Keratinocyte (primary cell): ENCODE results near the gene KREMEN1. TPM values are rescaled to one million over a fixed set of nuclear protein-coding genes. Genes with fewer than 3 reads are reported as not detected.

ENCODE experiments used
- DNase-seq: peaks from one replicate; pipeline ENCODE4 v3.0.0-alpha.2; 2011; ENCODE audit warnings: low read depth, missing footprints, low spot score
- FAIRE-seq: peaks from 2 replicates; lab custom pipeline; 2011; peaks lifted over from hg19 to GRCh38; lab: Jason Lieb, UNC
- H2AFZ ChIP-seq: 2 replicates; pipeline ENCODE4 v1.6.0; 2012; ENCODE audit warnings: low read length, control low read depth, inconsistent platforms; ENCODE audit not compliant: control insufficient read depth
- H3K27ac ChIP-seq: 2 replicates; pipeline ENCODE4 v1.5.1; 2011; ENCODE audit warnings: low read length; ENCODE audit not compliant: control insufficient read depth, insufficient read depth
- H3K27me3 ChIP-seq: 3 replicates; pipeline ENCODE4 v1.6.0; 2011; ENCODE audit warnings: low read length; ENCODE audit not compliant: control insufficient read depth, insufficient read depth; ENCODE audit errors: extremely low read depth
- H3K36me3 ChIP-seq, 2 experiments: 2 replicates in 1 of 2; 3 replicates in 1 of 2; pipeline ENCODE4 v1.5.1; 2011; ENCODE audit warnings: low read length in 2 of 2, mild to moderate bottlenecking in 1 of 2; ENCODE audit not compliant: control insufficient read depth in 2 of 2, insufficient read depth in 2 of 2; ENCODE audit errors: extremely low read depth in 1 of 2
- H3K4me1 ChIP-seq: 3 replicates; pipeline ENCODE4 v1.5.1; 2011; ENCODE audit warnings: low read length; ENCODE audit not compliant: control insufficient read depth, insufficient read depth; ENCODE audit errors: extremely low read depth
- H3K4me2 ChIP-seq: 3 replicates; pipeline ENCODE4 v1.6.0; 2011; ENCODE audit warnings: low read depth, low read length; ENCODE audit not compliant: control insufficient read depth, insufficient read depth; ENCODE audit errors: extremely low read depth
- H3K4me3 ChIP-seq, 3 experiments: fragments of 200-600 bp in 1 of 3; sonication (generic) in 1 of 3; 2 replicates in 2 of 3; 3 replicates in 1 of 3; pipeline ENCODE4 v1.5.1; 2011 to 2016; ENCODE audit warnings: low read length in 3 of 3, mild to moderate bottlenecking in 3 of 3, control low read depth in 2 of 3, inconsistent platforms in 1 of 3, low read depth in 1 of 3, mixed read lengths in 1 of 3, mixed run types in 1 of 3, moderate library complexity in 1 of 3; ENCODE audit not compliant: control insufficient read depth in 2 of 3, insufficient read depth in 2 of 3; ENCODE audit errors: extremely low read depth in 1 of 3
- H3K79me2 ChIP-seq: 2 replicates; pipeline ENCODE4 v1.6.0; 2012; ENCODE audit warnings: low read length; ENCODE audit not compliant: control insufficient read depth, insufficient read depth
- H3K9ac ChIP-seq: 3 replicates; pipeline ENCODE4 v1.6.0; 2011; ENCODE audit warnings: low read length; ENCODE audit not compliant: control insufficient read depth, insufficient read depth; ENCODE audit errors: extremely low read depth
- H3K9me1 ChIP-seq: 3 replicates; pipeline ENCODE4 v1.6.0; 2011; ENCODE audit warnings: low read length; ENCODE audit not compliant: control insufficient read depth, insufficient read depth; ENCODE audit errors: extremely low read depth
- H3K9me3 ChIP-seq: 2 replicates; pipeline ENCODE4 v1.5.1; 2012; ENCODE audit warnings: low read depth, low read length; ENCODE audit not compliant: control insufficient read depth
- H4K20me1 ChIP-seq: 3 replicates; pipeline ENCODE4 v1.6.0; 2011; ENCODE audit warnings: low read length; ENCODE audit not compliant: control insufficient read depth, insufficient read depth; ENCODE audit errors: extremely low read depth
- CTCF ChIP-seq, 3 experiments: IDR thresholded peaks in 1 of 3; conservative IDR thresholded peaks in 1 of 3; optimal IDR thresholded peaks in 1 of 3; 2 replicates in 2 of 3; 3 replicates in 1 of 3; pipeline versions ENCODE3 to v1.5.1; 2011; ENCODE audit warnings: low read length in 3 of 3, mild to moderate bottlenecking in 3 of 3, moderate library complexity in 2 of 3, control low read depth in 1 of 3, inconsistent platforms in 1 of 3; ENCODE audit not compliant: insufficient read depth in 2 of 3; ENCODE audit errors: extremely low read depth in 1 of 3
- EZH2 ChIP-seq: IDR thresholded peaks from one replicate; pipeline ENCODE4 v1.6.1; 2012; ENCODE audit warnings: inconsistent platforms, mild to moderate bottlenecking, low read length, moderate library complexity
- dilution Hi-C: fragments of 300-500 bp; cut with MboI; formaldehyde crosslinking; loops from one replicate; pipeline ENCODE4 v1.7.0; 2020; ENCODE audit warnings: low sequenced_read_pairs; ENCODE audit not compliant: extremely low pct_ligation_motif_present
- polyA plus RNA-seq, 5 experiments: library from polyadenylated mRNA; depleted of rRNA in 3 of 5; stranded (reverse) in 3 of 5; stranded (forward) in 1 of 5; unstranded in 1 of 5; fragments of >200 nt; gene quantifications; 1 replicate in 1 of 5; 2 replicates in 3 of 5; 3 replicates in 1 of 5; pipeline versions ENCODE4 v1.2.1 to v1.2.3, GENCODE V29; 2011 to 2012; ENCODE audit warnings: missing spikeins in 2 of 5, low read depth in 1 of 5, low replicate concordance in 1 of 5

KREMEN1 gene
- polyA plus RNA-seq, 1 donor (not counting 4 experiments of a cell fraction or from before 2014, with no cell fraction given), result 6.8 TPM

- DNase-seq (no peak), FAIRE-seq (no peak)
- Histone ChIP-seq H2AFZ (no peak overlapping the region), H3K4me2 (no peak overlapping the region), H3K27ac (no peak overlapping the region), H3K36me3 (peaks cover 0 to 3% of the 10 kb centered on the region in 2 experiments), H4K20me1 (no peaks in the 10 kb centered on the region), H3K4me3 (no peak overlapping the region), H3K4me1 (no peaks in the 10 kb centered on the region), H3K9me1 (no peaks in the 10 kb centered on the region), H3K27me3 (no peaks in the 10 kb centered on the region), H3K9me3 (no peaks in the 10 kb centered on the region), H3K79me2 (no peaks in the 10 kb centered on the region), H3K9ac (no peak overlapping the region)
- TF ChIP-seq CTCF (optimal IDR thresholded peaks at IDR 0.05 in 1 of 3, IDR thresholded peaks at IDR 0.05 in 1 of 3, conservative IDR thresholded peaks at IDR 0.05 in 1 of 3; ENCODE audit: extremely low read depth in 1 of 3, insufficient read depth in 2 of 3, low read length in 3 of 3), result no peak
- no peak for TF ChIP-seq EZH2
- dilution Hi-C loops, result no loop called here
Observed at GRCh38 chr22:29098296-29098695, 25.5 kb downstream of the KREMEN1 start.

- H3K9me1 ChIP-seq, result no peaks in the 10 kb centered on the region
- H3K79me2 ChIP-seq, result no peaks in the 10 kb centered on the region
- no peaks in the 10 kb centered on the region for H4K20me1 ChIP-seq
- no peaks in the 10 kb centered on the region for H3K4me1 ChIP-seq
- H2AFZ ChIP-seq, result no peak overlapping the region
- no peak for TF ChIP-seq CTCF (optimal IDR thresholded peaks at IDR 0.05 in 1 of 3, IDR thresholded peaks at IDR 0.05 in 1 of 3, conservative IDR thresholded peaks at IDR 0.05 in 1 of 3; ENCODE audit: extremely low read depth in 1 of 3, insufficient read depth in 2 of 3, low read length in 3 of 3)
- TF ChIP-seq EZH2, result no peak
- FAIRE-seq, result no peak
- H3K9ac ChIP-seq, result no peak overlapping the region
- no peak overlapping the region for H3K4me3 ChIP-seq
- no peaks in the 10 kb centered on the region for H3K9me3 ChIP-seq
- H3K27me3 ChIP-seq, result no peaks in the 10 kb centered on the region
- peaks cover 0 to 3% of the 10 kb centered on the region in 2 experiments for H3K36me3 ChIP-seq
- no peak for DNase-seq
- dilution Hi-C loops, result no loop called here
- no peak overlapping the region for H3K27ac ChIP-seq
- H3K4me2 ChIP-seq, result no peak overlapping the region
Observed at GRCh38 chr22:29102300-29102699, 29.5 kb downstream of the KREMEN1 start.
